ENCODE measurements around the gene SEMA5B.
A peak's percentile ranks its signal among the peaks of the same experiment; 100 is the strongest.

SEMA5B gene

GRCh38 chr3:122969585-122970469 lies 57.7 kb downstream of the SEMA5B start:
- DNase-seq (ENCODE audit: low spot score) = peak; percentile 34

GRCh38 chr3:122967765-122968164 lies 59.8 kb downstream of the SEMA5B start:
- no peak for DNase-seq (ENCODE audit: low spot score)

GRCh38 chr3:122967356-122967755 lies 60.2 kb downstream of the SEMA5B start:
- no peak for DNase-seq (ENCODE audit: low spot score)

GRCh38 chr3:122966045-122966444 lies 61.5 kb downstream of the SEMA5B start:
- DNase-seq (ENCODE audit: low spot score) = no peak

- no peak for DNase-seq (ENCODE audit: low spot score)
Measured at GRCh38 chr3:122964811-122965210, 62.8 kb downstream of the SEMA5B start.

GRCh38 chr3:122962149-122962548 lies 65.4 kb downstream of the SEMA5B start:
- DNase-seq (ENCODE audit: low spot score) = no peak

- DNase-seq (ENCODE audit: low spot score) = peak; percentile 67
Measured at GRCh38 chr3:122961146-122961545, 66.4 kb downstream of the SEMA5B start.

GRCh38 chr3:122960652-122961051 lies 66.9 kb downstream of the SEMA5B start:
- DNase-seq (ENCODE audit: low spot score) = no peak

- DNase-seq (ENCODE audit: low spot score) = no peak
Measured at GRCh38 chr3:122959339-122959738, 68.2 kb downstream of the SEMA5B start.

GRCh38 chr3:122957707-122958689 lies 69.6 kb downstream of the SEMA5B start:
- no peak for DNase-seq (ENCODE audit: low spot score)

- DNase-seq (ENCODE audit: low spot score) = no peak
Measured at GRCh38 chr3:122956693-122957455, 70.7 kb downstream of the SEMA5B start.

GRCh38 chr3:122955916-122956692 lies 71.5 kb downstream of the SEMA5B start:
- no peak for DNase-seq (ENCODE audit: low spot score)

- DNase-seq (ENCODE audit: low spot score) = no peak
Measured at GRCh38 chr3:122952520-122952919, 75.0 kb downstream of the SEMA5B start.

- DNase-seq (ENCODE audit: low spot score) = no peak
Measured at GRCh38 chr3:122948408-122948807, 79.2 kb downstream of the SEMA5B start.

- no peak for DNase-seq (ENCODE audit: low spot score)
Measured at GRCh38 chr3:122947738-122948137, 79.8 kb downstream of the SEMA5B start.

GRCh38 chr3:122947196-122947595 lies 80.4 kb downstream of the SEMA5B start:
- no peak for DNase-seq (ENCODE audit: low spot score)

- DNase-seq (ENCODE audit: low spot score) = no peak
Measured at GRCh38 chr3:122946185-122946584, 81.4 kb downstream of the SEMA5B start.

GRCh38 chr3:122945230-122945629 lies 82.3 kb downstream of the SEMA5B start:
- DNase-seq (ENCODE audit: low spot score) = no peak

- peak; percentile 30 for DNase-seq (ENCODE audit: low spot score)
Measured at GRCh38 chr3:122944671-122945161, 82.8 kb downstream of the SEMA5B start.

- DNase-seq (ENCODE audit: low spot score) = no peak
Measured at GRCh38 chr3:122943828-122944190, 83.8 kb downstream of the SEMA5B start.

Measured in AG08395 (cell line).